ENCODE measurements around the gene NBPF14. TPM values are rescaled to one million over a fixed set of nuclear protein-coding genes. Genes with fewer than 3 reads are reported as not detected.
"Not testable (repeated sequence)": the region's sequence is repeated elsewhere in the genome, so short reads cannot be mapped to it uniquely, and the experiment has no call there.

The NBPF14 gene
- total and polyA plus RNA-seq, 2 donors (not counting 1 experiment from before 2014, with no cell fraction given): 96.2 to 118 TPM

GRCh38 chr1:148514310-148514709 lies 81.5 kb downstream of the NBPF14 start:
- H3K27ac ChIP-seq (ENCODE audit: low read length in 2 of 2); H3K4me3 Mint-ChIP-seq; H3K36me3 ChIP-seq (replicated peaks in 1 of 2; ENCODE audit: control extremely low read depth in 1 of 2, control insufficient read depth in 1 of 2, extremely low read depth in 1 of 2, insufficient read depth in 2 of 2, low read length in 1 of 2); H3K4me3 ChIP-seq (ENCODE audit: control extremely low read depth in 1 of 5, extremely low read depth in 1 of 5, insufficient read depth in 1 of 5, low read depth in 2 of 5, low read length in 4 of 5); H3K27ac Mint-ChIP-seq; H3K27me3 ChIP-seq (replicated peaks in 1 of 4; ENCODE audit: control extremely low read depth in 1 of 4, control insufficient read depth in 3 of 4, insufficient read depth in 4 of 4, low read length in 3 of 4); ATAC-seq (ENCODE audit: low read depth); H3K4me2 ChIP-seq (replicated peaks; ENCODE audit: low read depth, low read length, poor library complexity, severe bottlenecking); H3K4me1 Mint-ChIP-seq; POLR2A ChIA-PET; H3K4me1 ChIP-seq (ENCODE audit: control insufficient read depth in 2 of 2, insufficient read depth in 2 of 2, low read length in 2 of 2); H3K27me3 Mint-ChIP-seq; H4K20me1 ChIP-seq (ENCODE audit: control insufficient read depth, insufficient read depth, low read length, poor library complexity, severe bottlenecking); H3K79me2 ChIP-seq (ENCODE audit: control insufficient read depth, insufficient read depth, low read length); intact Hi-C loops (cut with micrococcal nuclease); CTCF ChIA-PET; H3K9me3 Mint-ChIP-seq (ENCODE audit: insufficient read depth); H3K9me3 ChIP-seq (ENCODE audit: control extremely low read depth in 1 of 3, control insufficient read depth in 2 of 3, insufficient read depth in 1 of 3, low read length in 2 of 3); DNase-seq; H2AFZ ChIP-seq (ENCODE audit: insufficient read depth, low read depth, low read length, poor library complexity, severe bottlenecking); H3K9ac ChIP-seq (ENCODE audit: low read length): not testable (repeated sequence)
- no CpG with 5 or more reads among the region's 3 CpGs for WGBS (ENCODE audit: insufficient coverage)

GRCh38 chr1:148512571-148513184 lies 83.1 kb downstream of the NBPF14 start:
- H3K9ac ChIP-seq (ENCODE audit: low read length); H2AFZ ChIP-seq (ENCODE audit: insufficient read depth, low read depth, low read length, poor library complexity, severe bottlenecking); H3K4me3 ChIP-seq (ENCODE audit: control extremely low read depth in 1 of 5, extremely low read depth in 1 of 5, insufficient read depth in 1 of 5, low read depth in 2 of 5, low read length in 4 of 5); intact Hi-C loops (cut with micrococcal nuclease); H4K20me1 ChIP-seq (ENCODE audit: control insufficient read depth, insufficient read depth, low read length, poor library complexity, severe bottlenecking); H3K27me3 ChIP-seq (replicated peaks in 1 of 4; ENCODE audit: control extremely low read depth in 1 of 4, control insufficient read depth in 3 of 4, insufficient read depth in 4 of 4, low read length in 3 of 4); POLR2A ChIA-PET; H3K9me3 Mint-ChIP-seq (ENCODE audit: insufficient read depth); H3K27ac ChIP-seq (ENCODE audit: low read length in 2 of 2); H3K4me3 Mint-ChIP-seq; H3K9me3 ChIP-seq (ENCODE audit: control extremely low read depth in 1 of 3, control insufficient read depth in 2 of 3, insufficient read depth in 1 of 3, low read length in 2 of 3); H3K27ac Mint-ChIP-seq; H3K4me1 Mint-ChIP-seq; H3K4me1 ChIP-seq (ENCODE audit: control insufficient read depth in 2 of 2, insufficient read depth in 2 of 2, low read length in 2 of 2); H3K27me3 Mint-ChIP-seq; ATAC-seq (ENCODE audit: low read depth); DNase-seq; CTCF ChIA-PET; H3K36me3 ChIP-seq (replicated peaks in 1 of 2; ENCODE audit: control extremely low read depth in 1 of 2, control insufficient read depth in 1 of 2, extremely low read depth in 1 of 2, insufficient read depth in 2 of 2, low read length in 1 of 2); H3K4me2 ChIP-seq (replicated peaks; ENCODE audit: low read depth, low read length, poor library complexity, severe bottlenecking); H3K79me2 ChIP-seq (ENCODE audit: control insufficient read depth, insufficient read depth, low read length): not testable (repeated sequence)
- WGBS (ENCODE audit: insufficient coverage): no CpG with 5 or more reads among the region's 9 CpGs

GRCh38 chr1:148493933-148494332 lies 101.9 kb downstream of the NBPF14 start:
- H3K27ac ChIP-seq (ENCODE audit: low read length in 2 of 2); DNase-seq; H3K79me2 ChIP-seq (ENCODE audit: control insufficient read depth, insufficient read depth, low read length); H3K4me3 ChIP-seq (ENCODE audit: control extremely low read depth in 1 of 5, extremely low read depth in 1 of 5, insufficient read depth in 1 of 5, low read depth in 2 of 5, low read length in 4 of 5); H3K9ac ChIP-seq (ENCODE audit: low read length); H3K4me1 ChIP-seq (ENCODE audit: control insufficient read depth in 2 of 2, insufficient read depth in 2 of 2, low read length in 2 of 2); H3K4me2 ChIP-seq (replicated peaks; ENCODE audit: low read depth, low read length, poor library complexity, severe bottlenecking); intact Hi-C loops (cut with micrococcal nuclease); ATAC-seq (ENCODE audit: low read depth); H3K27me3 ChIP-seq (replicated peaks in 1 of 4; ENCODE audit: control extremely low read depth in 1 of 4, control insufficient read depth in 3 of 4, insufficient read depth in 4 of 4, low read length in 3 of 4); H3K27me3 Mint-ChIP-seq; CTCF ChIA-PET; H2AFZ ChIP-seq (ENCODE audit: insufficient read depth, low read depth, low read length, poor library complexity, severe bottlenecking); H3K36me3 ChIP-seq (replicated peaks in 1 of 2; ENCODE audit: control extremely low read depth in 1 of 2, control insufficient read depth in 1 of 2, extremely low read depth in 1 of 2, insufficient read depth in 2 of 2, low read length in 1 of 2); POLR2A ChIA-PET; H3K9me3 Mint-ChIP-seq (ENCODE audit: insufficient read depth); H3K9me3 ChIP-seq (ENCODE audit: control extremely low read depth in 1 of 3, control insufficient read depth in 2 of 3, insufficient read depth in 1 of 3, low read length in 2 of 3); H3K4me1 Mint-ChIP-seq; H3K27ac Mint-ChIP-seq; H4K20me1 ChIP-seq (ENCODE audit: control insufficient read depth, insufficient read depth, low read length, poor library complexity, severe bottlenecking); H3K4me3 Mint-ChIP-seq: not testable (repeated sequence)

GRCh38 chr1:148483029-148483428 lies 112.8 kb downstream of the NBPF14 start, which contains the start of gene PPIAL4G:
Gene PPIAL4G (minus strand): TSS chr1:148483302. CDS start chr1:148483252, 50 bp downstream.
- not testable (repeated sequence) for H3K27ac ChIP-seq (ENCODE audit: low read length in 2 of 2)
- WGBS (ENCODE audit: insufficient coverage): no CpG with 5 or more reads among the region's 12 CpGs

More at GRCh38 chr1:148483029-148483428, 112.8 kb downstream of the NBPF14 start, which contains the start of gene PPIAL4G:
- H3K4me1 Mint-ChIP-seq; H3K27me3 ChIP-seq (replicated peaks in 1 of 4; ENCODE audit: control extremely low read depth in 1 of 4, control insufficient read depth in 3 of 4, insufficient read depth in 4 of 4, low read length in 3 of 4); H4K20me1 ChIP-seq (ENCODE audit: control insufficient read depth, insufficient read depth, low read length, poor library complexity, severe bottlenecking); POLR2A ChIA-PET; DNase-seq; H3K36me3 ChIP-seq (replicated peaks in 1 of 2; ENCODE audit: control extremely low read depth in 1 of 2, control insufficient read depth in 1 of 2, extremely low read depth in 1 of 2, insufficient read depth in 2 of 2, low read length in 1 of 2); H2AFZ ChIP-seq (ENCODE audit: insufficient read depth, low read depth, low read length, poor library complexity, severe bottlenecking); H3K4me3 Mint-ChIP-seq; H3K9me3 Mint-ChIP-seq (ENCODE audit: insufficient read depth); H3K4me3 ChIP-seq (ENCODE audit: control extremely low read depth in 1 of 5, extremely low read depth in 1 of 5, insufficient read depth in 1 of 5, low read depth in 2 of 5, low read length in 4 of 5); intact Hi-C loops (cut with micrococcal nuclease); H3K4me2 ChIP-seq (replicated peaks; ENCODE audit: low read depth, low read length, poor library complexity, severe bottlenecking); ATAC-seq (ENCODE audit: low read depth); H3K79me2 ChIP-seq (ENCODE audit: control insufficient read depth, insufficient read depth, low read length); H3K4me1 ChIP-seq (ENCODE audit: control insufficient read depth in 2 of 2, insufficient read depth in 2 of 2, low read length in 2 of 2); CTCF ChIA-PET; H3K9me3 ChIP-seq (ENCODE audit: control extremely low read depth in 1 of 3, control insufficient read depth in 2 of 3, insufficient read depth in 1 of 3, low read length in 2 of 3); H3K9ac ChIP-seq (ENCODE audit: low read length); H3K27me3 Mint-ChIP-seq; H3K27ac Mint-ChIP-seq: not testable (repeated sequence)
